Epithelial cell of esophagus (primary cell): ENCODE results near the gene CACNA1B.

Experiments used
- DNase-seq: peaks from one replicate; pipeline ENCODE4 v3.0.0; 2010; ENCODE audit warnings: low read depth
- H3K4me3 ChIP-seq: 2 replicates; pipeline ENCODE4 v1.5.1; 2011; ENCODE audit warnings: mild to moderate bottlenecking, low read length, control low read depth
- CTCF ChIP-seq: IDR thresholded peaks from 2 replicates; pipeline ENCODE4 v1.5.1; 2011; ENCODE audit warnings: low read depth, mild to moderate bottlenecking, low read length, control low read depth, inconsistent platforms; ENCODE audit not compliant: insufficient read depth; ENCODE audit errors: missing control alignments

The CACNA1B gene

GRCh38 chr9:137918331-137919094, 40.9 kb downstream of the CACNA1B start:
- H3K4me3 ChIP-seq, result no peak overlapping the region
- no peak for DNase-seq
- no peak for TF ChIP-seq CTCF

GRCh38 chr9:137919095-137919465, 41.5 kb downstream of the CACNA1B start:
- no peak for DNase-seq
- TF ChIP-seq CTCF, result no peak
- no peak overlapping the region for H3K4me3 ChIP-seq

GRCh38 chr9:137919649-137920141, 42.1 kb downstream of the CACNA1B start:
- no peak for TF ChIP-seq CTCF
- no peak overlapping the region for H3K4me3 ChIP-seq
- DNase-seq, result no peak

- no peak overlapping the region for H3K4me3 ChIP-seq
- no peak for DNase-seq
- no peak for TF ChIP-seq CTCF
Observed at GRCh38 chr9:137920753-137921152, 43.2 kb downstream of the CACNA1B start.

- TF ChIP-seq CTCF, result no peak
- DNase-seq, result no peak
- no peak overlapping the region for H3K4me3 ChIP-seq
Observed at GRCh38 chr9:137924169-137924568, 46.6 kb downstream of the CACNA1B start.

GRCh38 chr9:137924761-137925369, 47.3 kb downstream of the CACNA1B start:
- DNase-seq, result no peak
- no peak for TF ChIP-seq CTCF

More at GRCh38 chr9:137924761-137925369, 47.3 kb downstream of the CACNA1B start:
- no peak overlapping the region for H3K4me3 ChIP-seq
